Measurements from ENCODE around the gene FAM20C. TPM values are rescaled to one million over a fixed set of nuclear protein-coding genes. Genes with fewer than 3 reads are reported as not detected.

The FAM20C gene
- total and polyA plus RNA-seq, 10 of the 15 experiments (the other 5 are each of a cell fraction or from before 2014, with no cell fraction given) = 0.44 TPM; not detected in 9

GRCh38 chr7:144454-144826 is 47.9 kb upstream of the FAM20C start:
- DNase-seq (ENCODE audit: low read depth, low spot score) (no peak), FAIRE-seq (no peak), ATAC-seq (no peak)
- Histone ChIP-seq H3K9me3 (replicated peaks; ENCODE audit: control insufficient read depth, insufficient read depth, low read length) (no peaks in the 10 kb centered on the region; the same call in 1 of the 3 replicates), H3K4me3 (no peak overlapping the region), H3K36me3 (ENCODE audit: control insufficient read depth in 2 of 2, insufficient read depth in 2 of 2, low read length in 1 of 2) (no peaks in the 10 kb centered on the region), H3K27ac (ENCODE audit: control insufficient read depth, insufficient read depth) (no peak overlapping the region), H3K9ac (ENCODE audit: control insufficient read depth, insufficient read depth, low read length) (no peak overlapping the region), H3K27me3 (replicated peaks in 1 of 2; ENCODE audit: control insufficient read depth in 2 of 2, insufficient read depth in 2 of 2, low read length in 1 of 2) (no peaks in the 10 kb centered on the region), H3K79me2 (ENCODE audit: control insufficient read depth, insufficient read depth, low read length) (no peaks in the 10 kb centered on the region), H3K4me1 (ENCODE audit: control insufficient read depth, insufficient read depth, low read length) (peaks cover 9% of the 10 kb centered on the region), H3K4me2 (ENCODE audit: control insufficient read depth, insufficient read depth) (peak overlapping the region; percentile 55; the same call in 1 of the 2 replicates), H4K20me1 (ENCODE audit: control insufficient read depth, insufficient read depth) (no peaks in the 10 kb centered on the region), H2AFZ (ENCODE audit: control insufficient read depth, low read depth, low read length) (peak overlapping the region; percentile 47)
- BruUV-seq (replicated peaks) = no TSS peak
- in situ Hi-C loops (cut with MboI) (no loop called here), intact Hi-C loops (cut with micrococcal nuclease; ENCODE audit: unreplicated experiment) (no loop called here)
- POLR2A ChIA-PET = no interaction called here
- 62% methylated on average over 15 of the region's 15 CpGs for WGBS (ENCODE audit: insufficient coverage, insufficient replicate concordance, low lambda C conversion rate, missing lambda C conversion rate)
- SMC1A ChIA-PET (ENCODE audit: uncharacterized antibody, unreplicated experiment) = no interaction called here
- CTCF ChIA-PET = no interaction called here
- RAD21 ChIA-PET (ENCODE audit: unreplicated experiment) = no interaction called here
- no peak for TF ChIP-seq NR2F1 (conservative IDR thresholded peaks at IDR 0.05)
- no peak for TF ChIP-seq NFIC (IDR thresholded peaks at IDR 0.05; ENCODE audit: low read depth, low read length)
- TF ChIP-seq SRF (IDR thresholded peaks at IDR 0.05; ENCODE audit: low read depth in 2 of 2, low read length in 2 of 2) = no peak
- TF ChIP-seq, protein P1, sequence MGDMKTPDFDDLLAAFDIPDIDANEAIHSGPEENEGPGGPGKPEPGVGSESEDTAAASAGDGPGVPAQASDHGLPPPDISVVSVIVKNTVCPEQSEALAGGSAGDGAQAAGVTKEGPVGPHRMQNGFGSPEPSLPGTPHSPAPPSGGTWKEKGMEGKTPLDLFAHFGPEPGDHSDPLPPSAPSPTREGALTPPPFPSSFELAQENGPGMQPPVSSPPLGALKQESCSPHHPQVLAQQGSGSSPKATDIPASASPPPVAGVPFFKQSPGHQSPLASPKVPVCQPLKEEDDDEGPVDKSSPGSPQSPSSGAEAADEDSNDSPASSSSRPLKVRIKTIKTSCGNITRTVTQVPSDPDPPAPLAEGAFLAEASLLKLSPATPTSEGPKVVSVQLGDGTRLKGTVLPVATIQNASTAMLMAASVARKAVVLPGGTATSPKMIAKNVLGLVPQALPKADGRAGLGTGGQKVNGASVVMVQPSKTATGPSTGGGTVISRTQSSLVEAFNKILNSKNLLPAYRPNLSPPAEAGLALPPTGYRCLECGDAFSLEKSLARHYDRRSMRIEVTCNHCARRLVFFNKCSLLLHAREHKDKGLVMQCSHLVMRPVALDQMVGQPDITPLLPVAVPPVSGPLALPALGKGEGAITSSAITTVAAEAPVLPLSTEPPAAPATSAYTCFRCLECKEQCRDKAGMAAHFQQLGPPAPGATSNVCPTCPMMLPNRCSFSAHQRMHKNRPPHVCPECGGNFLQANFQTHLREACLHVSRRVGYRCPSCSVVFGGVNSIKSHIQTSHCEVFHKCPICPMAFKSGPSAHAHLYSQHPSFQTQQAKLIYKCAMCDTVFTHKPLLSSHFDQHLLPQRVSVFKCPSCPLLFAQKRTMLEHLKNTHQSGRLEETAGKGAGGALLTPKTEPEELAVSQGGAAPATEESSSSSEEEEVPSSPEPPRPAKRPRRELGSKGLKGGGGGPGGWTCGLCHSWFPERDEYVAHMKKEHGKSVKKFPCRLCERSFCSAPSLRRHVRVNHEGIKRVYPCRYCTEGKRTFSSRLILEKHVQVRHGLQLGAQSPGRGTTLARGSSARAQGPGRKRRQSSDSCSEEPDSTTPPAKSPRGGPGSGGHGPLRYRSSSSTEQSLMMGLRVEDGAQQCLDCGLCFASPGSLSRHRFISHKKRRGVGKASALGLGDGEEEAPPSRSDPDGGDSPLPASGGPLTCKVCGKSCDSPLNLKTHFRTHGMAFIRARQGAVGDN (IDR thresholded peaks at IDR 0.05) = no peak
- no peak for TF ChIP-seq KDM1A (IDR thresholded peaks at IDR 0.05; ENCODE audit: borderline replicate concordance)
- no peak for TF ChIP-seq SP1 (IDR thresholded peaks at IDR 0.05; ENCODE audit: low read depth, low read length)
- TF ChIP-seq, protein P2, sequence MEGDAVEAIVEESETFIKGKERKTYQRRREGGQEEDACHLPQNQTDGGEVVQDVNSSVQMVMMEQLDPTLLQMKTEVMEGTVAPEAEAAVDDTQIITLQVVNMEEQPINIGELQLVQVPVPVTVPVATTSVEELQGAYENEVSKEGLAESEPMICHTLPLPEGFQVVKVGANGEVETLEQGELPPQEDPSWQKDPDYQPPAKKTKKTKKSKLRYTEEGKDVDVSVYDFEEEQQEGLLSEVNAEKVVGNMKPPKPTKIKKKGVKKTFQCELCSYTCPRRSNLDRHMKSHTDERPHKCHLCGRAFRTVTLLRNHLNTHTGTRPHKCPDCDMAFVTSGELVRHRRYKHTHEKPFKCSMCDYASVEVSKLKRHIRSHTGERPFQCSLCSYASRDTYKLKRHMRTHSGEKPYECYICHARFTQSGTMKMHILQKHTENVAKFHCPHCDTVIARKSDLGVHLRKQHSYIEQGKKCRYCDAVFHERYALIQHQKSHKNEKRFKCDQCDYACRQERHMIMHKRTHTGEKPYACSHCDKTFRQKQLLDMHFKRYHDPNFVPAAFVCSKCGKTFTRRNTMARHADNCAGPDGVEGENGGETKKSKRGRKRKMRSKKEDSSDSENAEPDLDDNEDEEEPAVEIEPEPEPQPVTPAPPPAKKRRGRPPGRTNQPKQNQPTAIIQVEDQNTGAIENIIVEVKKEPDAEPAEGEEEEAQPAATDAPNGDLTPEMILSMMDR (IDR thresholded peaks at IDR 0.05 in 2 of 3, conservative IDR thresholded peaks at IDR 0.05 in 1 of 3; ENCODE audit: control insufficient read depth in 2 of 3, extremely low read depth in 1 of 3, insufficient read depth in 1 of 3, low read depth in 3 of 3, low read length in 3 of 3) = no peak
- TF ChIP-seq CUX1 (IDR thresholded peaks at IDR 0.05; ENCODE audit: insufficient replicate concordance, low read depth, low read length) = no peak
- TF ChIP-seq TAF1 (IDR thresholded peaks at IDR 0.05; ENCODE audit: borderline replicate concordance, low read depth, low read length) = no peak
- TF ChIP-seq STAT1 (conservative IDR thresholded peaks at IDR 0.05) = no peak
- no peak for TF ChIP-seq ETV6 (conservative IDR thresholded peaks at IDR 0.05 in 1 of 2, IDR thresholded peaks at IDR 0.05 in 1 of 2; ENCODE audit: borderline replicate concordance in 1 of 2, low read depth in 1 of 2)
- TF ChIP-seq NRF1 (conservative IDR thresholded peaks at IDR 0.05; ENCODE audit: low read depth, low read length) = no peak
- no peak for TF ChIP-seq ASH2L (IDR thresholded peaks at IDR 0.05; ENCODE audit: borderline replicate concordance, low read depth)
- no peak for TF ChIP-seq WRNIP1 (IDR thresholded peaks at IDR 0.05; ENCODE audit: borderline replicate concordance, low read depth, low read length)
